T-helper 1 cell (primary cell): ENCODE data around the gene ZDHHC18.
"Not testable (repeated sequence)": the region's sequence is repeated elsewhere in the genome, so short reads cannot be mapped to it uniquely, and the experiment has no call there.

Experiments used
- DNase-seq, 5 donors: peaks; one replicate each; pipeline ENCODE4 v3.0.0-alpha.2; 2012 to 2020

ZDHHC18 gene

GRCh38 chr1:26858891-26859640 is 32.6 kb downstream of the ZDHHC18 start:
- no peak for DNase-seq

- DNase-seq, result no peak
Observed at GRCh38 chr1:26861286-26861701, 34.8 kb downstream of the ZDHHC18 start.

GRCh38 chr1:26861889-26862378 is 35.4 kb downstream of the ZDHHC18 start:
- no peak for DNase-seq

GRCh38 chr1:26862781-26863684 is 36.5 kb downstream of the ZDHHC18 start, which contains the start of gene SFN:
Gene SFN (plus strand): TSS chr1:26863149. CDS start chr1:26863213, 64 bp downstream.
- DNase-seq, result peak in 3 of 5 donors; percentile 31 to 65 (median 40)

- no peak for DNase-seq
Observed at GRCh38 chr1:26863685-26864077, 37.2 kb downstream of the ZDHHC18 start.

GRCh38 chr1:26864610-26865480 is 38.4 kb downstream of the ZDHHC18 start:
- DNase-seq, result peak; percentile 87 to 98 (median 90)

GRCh38 chr1:26873097-26873496 is 46.6 kb downstream of the ZDHHC18 start:
- DNase-seq, result not testable (repeated sequence)

- DNase-seq, result no peak
Observed at GRCh38 chr1:26874896-26875295, 48.4 kb downstream of the ZDHHC18 start.

GRCh38 chr1:26877326-26877725 is 50.8 kb downstream of the ZDHHC18 start:
- DNase-seq, result no peak

GRCh38 chr1:26879793-26880192 is 53.3 kb downstream of the ZDHHC18 start:
- DNase-seq, result no peak

- not testable (repeated sequence) for DNase-seq
Observed at GRCh38 chr1:26881611-26882010, 55.1 kb downstream of the ZDHHC18 start.

- no peak for DNase-seq
Observed at GRCh38 chr1:26882696-26883463, 56.4 kb downstream of the ZDHHC18 start.

- DNase-seq, result peak in 1 of 5 donors; percentile 26
Observed at GRCh38 chr1:26887125-26887524, 60.6 kb downstream of the ZDHHC18 start.

- DNase-seq, result no peak
Observed at GRCh38 chr1:26888231-26888630, 61.7 kb downstream of the ZDHHC18 start.

GRCh38 chr1:26889551-26890466 is 63.3 kb downstream of the ZDHHC18 start, which contains the start of gene GPN2:
Gene GPN2 (minus strand): TSS chr1:26890283. CDS start chr1:26890096, 187 bp downstream.
- DNase-seq, result peak; percentile 57 to 84 (median 72)

GRCh38 chr1:26890467-26890796 is 63.9 kb downstream of the ZDHHC18 start:
- no peak for DNase-seq

- no peak for DNase-seq
Observed at GRCh38 chr1:26894263-26894662, 67.8 kb downstream of the ZDHHC18 start.

GRCh38 chr1:26897351-26897750 is 70.9 kb downstream of the ZDHHC18 start:
- DNase-seq, result no peak

GRCh38 chr1:26900001-26900814 is 73.7 kb downstream of the ZDHHC18 start, which contains the start of gene GPATCH3:
Gene GPATCH3 (minus strand): TSS chr1:26900467. CDS start chr1:26900442, 25 bp downstream.
- DNase-seq, result peak; percentile 73 to 89 (median 84)
